Measurements from ENCODE around the gene STAC3.

GRCh38 chr12:57242329-57242690 lies 8.7 kb downstream of the STAC3 start:
- TF ChIP-seq ZNF670 (tag by site-specific recombination; IDR thresholded peaks at IDR 0.05; ENCODE audit: low read depth) (no peak), CTCF (tag by site-specific recombination; IDR thresholded peaks at IDR 0.05) (no peak), ZNF830 (tag by site-specific recombination; IDR thresholded peaks at IDR 0.05; ENCODE audit: low read depth) (no peak), HOXA7 (CRISPR knock-in tag; IDR thresholded peaks at IDR 0.05; ENCODE audit: borderline replicate concordance) (no peak), ZBTB10 (tag by site-specific recombination; IDR thresholded peaks at IDR 0.05) (no peak), REST (tag by site-specific recombination; IDR thresholded peaks at IDR 0.05) (no peak)

All from HEK293 (cell line).